Naive B cell (primary cell): ENCODE measurements around the gene UIMC1. TPM values are rescaled to one million over a fixed set of nuclear protein-coding genes. Genes with fewer than 3 reads are reported as not detected.

ENCODE experiments used
- ATAC-seq, 2 donors: fragments of 150-1000 bp; cut with Tn5 transposase; 2 replicates each; pipeline ENCODE4 v1.10.0; 2021; ENCODE audit warnings: low read depth in 2 of 2, mild to moderate bottlenecking in 2 of 2, moderate library complexity in 2 of 2
- DNase-seq: peaks from one replicate; pipeline ENCODE4 v3.0.0; 2022
- H3K27ac Mint-ChIP-seq, 6 donors: one replicate each; pipeline ENCODE4 v1.8.0; 2020 to 2022; ENCODE audit warnings: mild to moderate bottlenecking in 6 of 6, mixed read lengths in 6 of 6, moderate library complexity in 5 of 6, inconsistent platforms in 2 of 6
- H3K27me3 Mint-ChIP-seq, 3 donors: one replicate each; pipeline ENCODE4 v1.8.0; 2021 to 2022; ENCODE audit warnings: mixed read lengths in 3 of 3, mild to moderate bottlenecking in 1 of 3
- H3K36me3 Mint-ChIP-seq, 2 donors: one replicate each; pipeline ENCODE4 v1.8.0; 2020 to 2022; ENCODE audit warnings: mixed read lengths in 2 of 2, inconsistent platforms in 1 of 2, mild to moderate bottlenecking in 1 of 2
- H3K4me1 Mint-ChIP-seq, 3 donors: one replicate each; pipeline ENCODE4 v1.8.0; 2020 to 2022; ENCODE audit warnings: mixed read lengths in 3 of 3, inconsistent platforms in 1 of 3, mild to moderate bottlenecking in 1 of 3, moderate library complexity in 1 of 3
- H3K4me3 Mint-ChIP-seq, 8 donors: one replicate each; pipeline ENCODE4 v1.8.0; 2020 to 2022; ENCODE audit warnings: mild to moderate bottlenecking in 8 of 8, mixed read lengths in 8 of 8, moderate library complexity in 8 of 8, inconsistent platforms in 2 of 8
- H3K9me3 Mint-ChIP-seq, 7 donors: one replicate each; pipeline ENCODE4 v1.8.0; 2020 to 2022; ENCODE audit warnings: mixed read lengths in 7 of 7, mild to moderate bottlenecking in 5 of 7, inconsistent platforms in 2 of 7, moderate library complexity in 1 of 7
- polyA plus RNA-seq, 6 donors: library from polyadenylated mRNA; unstranded; fragments of 300-500 nt; fragmentation: Illumina TruSeq; gene quantifications; one replicate each; pipeline ENCODE4 v1.2.3, GENCODE V29; 2021; ENCODE audit warnings: low read depth in 6 of 6

The UIMC1 gene
- polyA plus RNA-seq, 6 donors from 2014 or later, result 25.0 to 39.1 (median 32.7) TPM

DNA sequence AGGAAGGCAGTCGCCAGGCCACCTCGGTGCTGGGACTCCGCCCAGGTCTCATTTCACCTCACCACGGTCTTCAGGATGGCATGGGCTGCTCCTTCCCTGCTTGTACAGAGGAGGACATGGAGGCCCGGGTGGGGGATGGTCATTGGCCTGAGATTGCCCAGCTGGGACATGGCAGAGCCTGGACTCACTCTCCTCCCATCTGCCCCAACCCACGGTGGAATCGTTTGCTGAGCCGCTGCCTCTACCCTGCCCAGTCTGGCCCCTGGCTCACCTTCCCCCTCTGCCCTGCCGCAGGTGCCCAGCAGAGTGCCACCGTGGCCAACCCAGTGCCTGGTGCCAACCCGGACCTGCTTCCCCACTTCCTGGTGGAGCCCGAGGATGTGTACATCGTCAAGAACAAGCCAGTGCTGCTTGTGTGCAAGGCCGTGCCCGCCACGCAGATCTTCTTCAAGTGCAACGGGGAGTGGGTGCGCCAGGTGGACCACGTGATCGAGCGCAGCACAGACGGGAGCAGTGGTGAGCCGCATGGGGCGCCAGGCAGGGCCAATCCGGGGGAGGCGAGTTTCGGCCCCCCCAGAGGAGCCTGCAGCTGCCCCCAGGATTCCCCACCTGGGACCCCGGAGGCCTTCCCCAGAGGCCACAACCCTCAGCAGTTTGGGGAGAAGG, 144.1 kb downstream of the UIMC1 start:
- ATAC-seq, result no peak
- H3K9me3 Mint-ChIP-seq, result peaks cover 0 to 6% (median 3%) of the 10 kb centered on the region in 7 donors
- peaks cover 0 to 4% (median 0%) of the 10 kb centered on the region in 3 donors for H3K4me1 Mint-ChIP-seq
- no peak overlapping the region for H3K27ac Mint-ChIP-seq
- no peaks in the 10 kb centered on the region for H3K36me3 Mint-ChIP-seq
- DNase-seq, result no peak
- peaks cover 25 to 77% (median 66%) of the 10 kb centered on the region in 3 donors for H3K27me3 Mint-ChIP-seq
- H3K4me3 Mint-ChIP-seq, result no peak overlapping the region

DNA sequence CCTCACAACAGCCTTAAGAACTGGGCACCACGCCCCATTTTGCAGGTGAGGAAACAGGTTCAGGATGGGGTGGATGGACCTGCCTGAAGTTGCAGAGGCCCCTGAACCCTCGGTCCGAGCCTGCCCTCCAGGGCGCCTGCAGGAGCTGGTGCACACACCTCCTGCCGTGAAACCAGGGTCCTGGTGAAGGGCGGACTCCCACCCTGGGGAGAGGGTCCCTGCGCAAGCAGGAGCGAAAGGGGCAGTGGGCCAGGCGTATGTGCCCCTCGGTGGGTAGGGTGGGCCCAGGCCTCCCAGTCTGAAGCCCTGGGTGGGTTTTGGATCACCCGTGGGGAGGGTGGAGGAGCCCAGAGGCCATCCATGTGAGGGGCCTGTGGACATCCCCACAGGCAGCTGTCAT, 145.3 kb downstream of the UIMC1 start:
- no peaks in the 10 kb centered on the region for H3K36me3 Mint-ChIP-seq
- no peak for DNase-seq
- no peak overlapping the region for H3K4me3 Mint-ChIP-seq
- H3K4me1 Mint-ChIP-seq, result peaks cover 0 to 4% (median 0%) of the 10 kb centered on the region in 3 donors
- peaks cover 21 to 73% (median 69%) of the 10 kb centered on the region in 3 donors for H3K27me3 Mint-ChIP-seq
- no peak overlapping the region for H3K27ac Mint-ChIP-seq
- peaks cover 0 to 6% (median 1%) of the 10 kb centered on the region in 7 donors for H3K9me3 Mint-ChIP-seq
- no peak for ATAC-seq

DNA sequence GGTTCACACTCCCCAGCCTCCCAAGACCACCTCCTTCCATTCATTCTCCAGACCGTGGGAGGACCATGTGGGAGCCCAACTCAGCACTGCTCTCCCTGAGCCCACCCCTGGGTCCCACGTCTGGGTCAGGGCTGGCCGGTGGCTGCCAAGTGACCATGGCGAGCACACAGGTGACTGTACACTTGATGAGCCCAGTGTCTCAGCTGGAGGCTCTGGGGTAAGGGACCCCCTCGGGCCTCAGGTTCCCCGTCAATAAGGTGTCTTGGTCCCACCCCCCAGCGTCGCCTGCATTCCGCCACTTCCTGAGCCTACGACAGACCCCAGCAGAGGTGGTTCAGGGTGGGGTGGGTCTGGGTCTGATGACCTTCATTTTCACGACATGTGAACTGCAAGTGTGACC, 146.2 kb downstream of the UIMC1 start:
- peaks cover 0 to 4% (median 0%) of the 10 kb centered on the region in 3 donors for H3K4me1 Mint-ChIP-seq
- peaks cover 0 to 6% (median 1%) of the 10 kb centered on the region in 7 donors for H3K9me3 Mint-ChIP-seq
- H3K4me3 Mint-ChIP-seq, result no peak overlapping the region
- no peak for ATAC-seq
- no peaks in the 10 kb centered on the region for H3K36me3 Mint-ChIP-seq
- no peak overlapping the region for H3K27ac Mint-ChIP-seq
- peaks cover 21 to 66% (median 61%) of the 10 kb centered on the region in 3 donors for H3K27me3 Mint-ChIP-seq
- DNase-seq, result no peak

DNA sequence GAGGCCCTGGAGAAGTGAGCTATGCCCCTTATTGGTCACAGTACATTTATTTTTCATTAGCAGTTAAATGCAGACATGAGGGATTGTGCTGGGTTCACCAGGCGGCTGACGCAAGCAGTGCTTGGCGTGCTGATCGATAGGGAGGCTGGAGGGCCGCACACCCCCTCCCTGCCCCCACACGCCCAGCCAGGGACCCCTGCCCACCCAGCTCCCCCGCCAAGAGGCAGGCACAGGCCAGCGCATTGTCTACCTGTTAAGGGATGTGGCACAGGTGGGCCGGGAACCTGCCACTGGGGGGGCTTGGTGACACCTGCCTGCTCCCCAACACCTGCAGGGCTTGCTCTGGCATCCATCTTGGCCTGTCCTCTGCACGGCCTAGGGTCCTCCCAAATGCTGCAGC, 146.7 kb downstream of the UIMC1 start:
- DNase-seq, result no peak
- peaks cover 0 to 6% (median 1%) of the 10 kb centered on the region in 7 donors for H3K9me3 Mint-ChIP-seq
- no peaks in the 10 kb centered on the region for H3K36me3 Mint-ChIP-seq
- H3K27ac Mint-ChIP-seq, result no peak overlapping the region
- no peak overlapping the region for H3K4me3 Mint-ChIP-seq
- H3K27me3 Mint-ChIP-seq, result peaks cover 21 to 66% (median 62%) of the 10 kb centered on the region in 3 donors
- ATAC-seq, result no peak
- H3K4me1 Mint-ChIP-seq, result peaks cover 0 to 4% (median 0%) of the 10 kb centered on the region in 3 donors

DNA sequence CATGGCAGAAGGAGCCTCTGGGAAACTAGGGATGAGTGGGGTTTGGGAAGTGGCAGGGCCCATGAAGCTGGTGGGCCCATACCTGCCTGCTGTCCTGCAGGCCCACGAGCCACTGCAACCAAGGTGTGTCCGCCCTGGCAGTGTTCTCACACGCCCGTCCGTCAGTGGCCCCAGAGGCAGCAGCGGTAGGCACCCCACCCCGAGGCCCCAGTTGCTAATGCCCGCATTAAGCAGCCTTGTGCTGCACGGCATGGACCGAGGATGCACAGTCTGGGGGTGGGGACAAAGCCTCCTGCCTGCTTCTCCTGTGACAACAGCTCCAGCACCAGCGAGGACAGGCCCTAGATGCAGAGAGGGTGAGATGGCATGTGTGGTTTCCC, 148.7 kb downstream of the UIMC1 start:
- Mint-ChIP-seq H3K9me3 (peaks cover 0 to 6% (median 1%) of the 10 kb centered on the region in 7 donors), H3K27ac (no peak overlapping the region), H3K27me3 (peaks cover 21 to 60% (median 59%) of the 10 kb centered on the region in 3 donors), H3K4me1 (peaks cover 0 to under 1% (median 0%) of the 10 kb centered on the region in 3 donors), H3K4me3 (no peak overlapping the region), H3K36me3 (no peaks in the 10 kb centered on the region)
- ATAC-seq (no peak), DNase-seq (no peak)

DNA sequence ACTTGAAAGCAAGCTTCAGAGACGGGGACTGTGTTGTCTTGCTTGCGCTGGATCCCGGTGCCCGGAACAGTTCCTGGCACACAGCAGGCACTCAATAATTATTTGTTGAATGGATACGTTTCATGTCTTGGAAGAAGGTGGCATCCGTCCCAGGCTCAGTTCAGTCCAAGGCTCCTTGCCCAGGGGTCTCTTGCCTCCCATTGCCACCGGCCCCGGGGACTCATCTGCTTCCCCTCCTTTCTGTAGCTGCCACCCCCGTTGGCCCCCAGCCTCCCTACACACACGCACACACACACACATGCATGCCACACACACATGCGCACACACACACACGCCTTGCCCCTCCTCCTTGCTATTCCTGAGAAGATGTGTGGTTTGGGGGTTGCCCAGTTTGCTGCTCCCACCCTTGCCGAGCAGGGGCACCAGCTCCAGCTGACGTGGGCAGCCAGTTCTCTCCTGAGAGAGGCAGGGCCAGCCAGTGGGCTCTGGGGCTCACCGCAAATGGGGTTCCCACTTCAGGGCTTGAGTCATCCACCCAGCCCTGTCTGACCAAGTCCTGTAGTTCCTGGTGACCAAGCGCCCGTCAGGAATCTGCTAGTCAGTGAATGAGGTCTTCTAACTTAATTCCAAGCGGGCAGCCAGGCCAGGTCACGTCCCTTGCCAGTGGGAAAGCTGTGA, 149.2 kb downstream of the UIMC1 start:
- DNase-seq, result no peak
- ATAC-seq, result no peak
- no peaks in the 10 kb centered on the region for H3K4me1 Mint-ChIP-seq
- no peaks in the 10 kb centered on the region for H3K36me3 Mint-ChIP-seq
- H3K27ac Mint-ChIP-seq, result no peak overlapping the region
- H3K4me3 Mint-ChIP-seq, result no peak overlapping the region
- H3K27me3 Mint-ChIP-seq, result peaks cover 20 to 60% (median 57%) of the 10 kb centered on the region in 3 donors
- peaks cover 0 to 6% (median 1%) of the 10 kb centered on the region in 7 donors for H3K9me3 Mint-ChIP-seq

DNA sequence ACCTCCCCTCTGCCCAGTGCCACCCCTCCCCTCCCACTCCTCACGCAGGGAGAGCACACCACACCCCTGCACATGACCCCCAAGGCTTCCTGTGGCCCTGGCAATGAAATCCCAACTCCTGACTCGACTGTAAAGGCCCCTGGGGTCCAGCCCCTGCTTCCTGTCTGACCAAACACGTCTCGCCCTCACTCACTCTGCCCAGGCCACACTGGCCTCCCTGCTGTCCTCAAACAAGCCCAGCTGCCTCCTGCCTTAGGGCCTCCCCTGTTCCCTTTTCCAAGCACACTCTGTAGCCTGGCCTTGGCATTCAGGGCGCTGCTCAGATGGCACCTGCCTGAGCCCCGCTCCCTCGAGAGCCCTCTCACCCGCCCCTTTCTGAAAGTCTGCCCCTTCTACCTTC, 149.8 kb downstream of the UIMC1 start:
- no peaks in the 10 kb centered on the region for H3K36me3 Mint-ChIP-seq
- no peak overlapping the region for H3K27ac Mint-ChIP-seq

DNA sequence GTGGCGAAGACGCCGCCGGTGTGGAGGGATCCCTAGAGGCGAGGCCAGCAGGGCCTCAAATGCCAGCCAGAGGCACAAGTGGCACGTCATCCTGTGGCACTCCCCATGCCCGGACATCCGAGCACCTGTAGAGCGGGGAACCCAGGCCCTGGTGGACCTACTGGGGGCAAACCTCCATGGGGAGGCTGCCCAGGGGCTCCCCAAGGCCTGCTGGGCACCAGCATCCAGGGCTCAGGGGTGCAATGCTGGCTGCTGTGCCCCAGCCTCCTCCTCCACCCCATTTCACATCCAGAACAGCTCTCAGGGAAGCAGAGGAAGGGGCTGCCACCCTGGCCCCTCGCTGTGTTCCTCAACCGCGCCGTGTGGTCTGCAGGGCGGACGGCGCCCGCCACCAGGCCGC, 151.0 kb downstream of the UIMC1 start:
- no peaks in the 10 kb centered on the region for H3K36me3 Mint-ChIP-seq

More for the DNA sequence above, 149.8 kb downstream of the UIMC1 start:
- ATAC-seq (no peak), DNase-seq (no peak)
- peaks cover 0 to 6% (median 1%) of the 10 kb centered on the region in 7 donors for H3K9me3 Mint-ChIP-seq
- H3K4me3 Mint-ChIP-seq, result no peak overlapping the region
- H3K27me3 Mint-ChIP-seq, result peaks cover 24 to 59% (median 54%) of the 10 kb centered on the region in 3 donors
- H3K4me1 Mint-ChIP-seq, result no peaks in the 10 kb centered on the region

More for the DNA sequence above, 151.0 kb downstream of the UIMC1 start:
- no peak for DNase-seq
- Mint-ChIP-seq H3K9me3 (peaks cover 0 to 6% (median 1%) of the 10 kb centered on the region in 7 donors), H3K27me3 (peaks cover 24 to 52% (median 43%) of the 10 kb centered on the region in 3 donors), H3K27ac (no peak overlapping the region), H3K4me3 (no peak overlapping the region), H3K4me1 (no peaks in the 10 kb centered on the region)
- ATAC-seq, result no peak

Other genes starting within 250 kb of the UIMC1 start
- not detected for gene UNC5A, start 196.2 kb downstream of the UIMC1 start, polyA plus RNA-seq
- 1 to 10 TPM in 1 of 6 donors, under 1 TPM in 4, not detected in 1; 0.16 to 1.3 (median 0.32) TPM for gene HK3, start 107.4 kb downstream of the UIMC1 start, polyA plus RNA-seq
- 10 to 100 TPM; 12.3 to 23.2 (median 16.5) TPM for gene ZNF346, start 15.9 kb upstream of the UIMC1 start, polyA plus RNA-seq
- under 1 TPM in 2 of 6 donors, not detected in 4; 0.39 to 0.58 TPM for gene FGFR4, start 80.1 kb upstream of the UIMC1 start, polyA plus RNA-seq
- gene NSD1, start 127.0 kb upstream of the UIMC1 start, polyA plus RNA-seq, result 10 to 100 TPM; 32.4 to 87.7 (median 46.1) TPM